ENCODE measurements around the gene FBXW12.

FBXW12 gene

DNA sequence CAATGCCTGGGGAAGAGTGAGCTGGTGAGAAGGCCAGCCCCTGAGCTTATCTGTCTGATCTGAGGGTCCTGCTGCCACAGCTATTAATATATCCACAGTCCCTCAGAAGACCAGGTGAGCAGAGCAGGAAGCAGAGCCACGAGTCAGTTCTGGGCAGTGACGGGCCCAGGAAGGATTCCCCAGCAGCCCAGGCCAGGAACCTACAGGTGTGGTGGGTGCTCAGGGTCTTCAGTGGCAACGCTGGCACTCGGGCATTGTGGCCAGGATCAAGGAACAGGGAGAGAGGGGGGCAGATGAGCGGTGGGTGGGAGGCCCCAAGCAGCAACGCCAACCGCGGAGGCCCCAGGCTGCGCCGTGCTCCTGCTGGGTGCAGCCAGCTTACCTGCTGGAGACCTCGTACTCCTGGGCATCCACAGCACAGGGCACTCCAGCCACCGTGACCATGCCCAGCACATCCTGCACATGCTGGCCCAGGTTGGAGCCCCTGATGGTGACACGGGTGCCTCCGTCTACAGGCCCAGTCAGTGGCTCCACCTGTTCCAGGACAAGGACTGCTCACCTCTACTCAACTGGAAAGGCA is 45.6 kb downstream of the FBXW12 start:
- no peak overlapping the region for H3K4me3 ChIP-seq (ENCODE audit: low read depth, low read length)
- POLR2A ChIA-PET: no interaction called here
- TF ChIP-seq, protein P1, sequence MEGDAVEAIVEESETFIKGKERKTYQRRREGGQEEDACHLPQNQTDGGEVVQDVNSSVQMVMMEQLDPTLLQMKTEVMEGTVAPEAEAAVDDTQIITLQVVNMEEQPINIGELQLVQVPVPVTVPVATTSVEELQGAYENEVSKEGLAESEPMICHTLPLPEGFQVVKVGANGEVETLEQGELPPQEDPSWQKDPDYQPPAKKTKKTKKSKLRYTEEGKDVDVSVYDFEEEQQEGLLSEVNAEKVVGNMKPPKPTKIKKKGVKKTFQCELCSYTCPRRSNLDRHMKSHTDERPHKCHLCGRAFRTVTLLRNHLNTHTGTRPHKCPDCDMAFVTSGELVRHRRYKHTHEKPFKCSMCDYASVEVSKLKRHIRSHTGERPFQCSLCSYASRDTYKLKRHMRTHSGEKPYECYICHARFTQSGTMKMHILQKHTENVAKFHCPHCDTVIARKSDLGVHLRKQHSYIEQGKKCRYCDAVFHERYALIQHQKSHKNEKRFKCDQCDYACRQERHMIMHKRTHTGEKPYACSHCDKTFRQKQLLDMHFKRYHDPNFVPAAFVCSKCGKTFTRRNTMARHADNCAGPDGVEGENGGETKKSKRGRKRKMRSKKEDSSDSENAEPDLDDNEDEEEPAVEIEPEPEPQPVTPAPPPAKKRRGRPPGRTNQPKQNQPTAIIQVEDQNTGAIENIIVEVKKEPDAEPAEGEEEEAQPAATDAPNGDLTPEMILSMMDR (IDR thresholded peaks at IDR 0.05; ENCODE audit: insufficient read depth, low read length, missing control alignments): no peak
- CTCF ChIA-PET: interaction anchor here (1.1 to 6.6 kb wide), 3 partner anchors 16 to 145 kb away, joined by 3 to 46 read pairs (median 16); no protein-coding TSS in a partner anchor
- no peak for DNase-seq (ENCODE audit: low read depth, low spot score)

DNA sequence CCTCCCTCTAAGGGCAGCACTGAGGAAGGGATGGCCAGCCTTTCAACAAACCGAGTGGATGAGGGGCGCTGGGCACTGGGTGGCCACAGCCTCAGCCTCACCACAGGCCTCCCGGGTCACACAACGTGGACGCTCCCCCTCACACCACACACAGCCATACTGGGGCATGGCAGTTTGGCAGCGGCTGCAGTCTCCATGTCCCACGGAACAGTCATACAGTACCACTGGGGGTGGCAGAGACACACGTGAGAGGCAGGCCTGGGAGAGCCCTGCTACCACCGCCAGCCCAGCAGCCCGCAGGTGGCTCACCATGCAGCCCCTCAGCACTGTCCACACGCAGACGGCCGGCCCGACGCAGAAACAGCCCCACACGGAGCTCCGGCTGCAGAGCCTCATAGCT is 46.1 kb downstream of the FBXW12 start:
- ChIA-PET CTCF (interaction anchor here (2.4 to 6.6 kb wide), 2 partner anchors 16 to 18 kb away, joined by 16 to 46 read pairs; no protein-coding TSS in a partner anchor), POLR2A (interaction anchor here (0.6 kb wide), 2 partner anchors 8 to 61 kb away, joined by 3 read pairs; no protein-coding TSS in a partner anchor)
- TF ChIP-seq, protein P1 (IDR thresholded peaks at IDR 0.05; ENCODE audit: insufficient read depth, low read length, missing control alignments): no peak
- no peak for DNase-seq (ENCODE audit: low read depth, low spot score)
- H3K4me3 ChIP-seq (ENCODE audit: low read depth, low read length): no peak overlapping the region

DNA sequence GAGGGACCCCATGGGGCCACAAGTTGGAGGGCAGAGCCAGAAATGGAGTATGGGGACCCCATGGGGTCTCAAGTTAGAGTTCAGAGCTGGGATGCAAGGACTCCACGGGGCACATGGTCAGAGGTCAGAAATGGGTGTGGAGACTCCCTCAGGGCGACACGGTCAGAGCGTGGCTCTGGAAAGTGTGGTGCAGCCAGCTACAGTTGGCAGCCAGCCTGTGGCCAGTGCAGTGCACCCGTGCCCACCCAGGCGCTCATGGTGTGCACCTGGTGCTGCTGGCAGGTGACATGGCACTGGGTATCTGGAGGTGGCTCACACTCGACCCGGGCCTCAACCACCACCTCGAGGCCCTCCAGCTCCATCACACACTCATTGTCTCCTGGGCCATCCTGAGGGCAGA is 46.6 kb downstream of the FBXW12 start:
- CTCF ChIA-PET: interaction anchor here (1.0 to 6.6 kb wide), 3 partner anchors 14 to 18 kb away, joined by 4 to 46 read pairs (median 16); no protein-coding TSS in a partner anchor

DNA sequence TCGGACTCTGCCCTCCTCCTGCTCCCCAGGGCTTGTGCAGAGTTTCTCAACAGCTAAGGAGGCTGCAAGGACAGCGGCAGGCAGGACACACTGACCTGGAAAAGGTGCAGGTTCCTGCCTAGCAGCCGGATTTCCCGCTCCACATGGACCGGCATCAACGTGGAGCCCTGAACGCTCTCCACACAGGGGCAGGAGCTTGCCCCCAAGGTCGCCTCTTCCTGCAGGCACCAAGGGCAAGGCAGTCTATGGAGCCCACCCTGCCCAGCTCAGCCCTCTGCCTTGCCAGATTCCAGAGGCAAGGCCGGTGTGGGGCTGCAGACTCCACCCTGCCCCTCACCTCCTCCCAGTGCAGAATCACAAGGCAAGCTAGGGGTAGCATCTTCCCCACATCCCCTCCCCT is 47.1 kb downstream of the FBXW12 start:
- ChIA-PET CTCF (interaction anchor here (1.0 to 6.6 kb wide), 3 partner anchors 13 to 17 kb away, joined by 4 to 46 read pairs (median 16); no protein-coding TSS in a partner anchor), POLR2A (no interaction called here)
- no peak for DNase-seq (ENCODE audit: low read depth, low spot score)
- H3K4me3 ChIP-seq (ENCODE audit: low read depth, low read length): no peak overlapping the region
- TF ChIP-seq, protein P1 (IDR thresholded peaks at IDR 0.05; ENCODE audit: insufficient read depth, low read length, missing control alignments): no peak

More for the DNA sequence above, 46.6 kb downstream of the FBXW12 start:
- DNase-seq (ENCODE audit: low read depth, low spot score): no peak
- TF ChIP-seq, protein P1 (IDR thresholded peaks at IDR 0.05; ENCODE audit: insufficient read depth, low read length, missing control alignments): no peak
- POLR2A ChIA-PET: interaction anchor here (0.6 kb wide), 2 partner anchors 8 to 62 kb away, joined by 3 read pairs; no protein-coding TSS in a partner anchor
- no peak overlapping the region for H3K4me3 ChIP-seq (ENCODE audit: low read depth, low read length)

DNA sequence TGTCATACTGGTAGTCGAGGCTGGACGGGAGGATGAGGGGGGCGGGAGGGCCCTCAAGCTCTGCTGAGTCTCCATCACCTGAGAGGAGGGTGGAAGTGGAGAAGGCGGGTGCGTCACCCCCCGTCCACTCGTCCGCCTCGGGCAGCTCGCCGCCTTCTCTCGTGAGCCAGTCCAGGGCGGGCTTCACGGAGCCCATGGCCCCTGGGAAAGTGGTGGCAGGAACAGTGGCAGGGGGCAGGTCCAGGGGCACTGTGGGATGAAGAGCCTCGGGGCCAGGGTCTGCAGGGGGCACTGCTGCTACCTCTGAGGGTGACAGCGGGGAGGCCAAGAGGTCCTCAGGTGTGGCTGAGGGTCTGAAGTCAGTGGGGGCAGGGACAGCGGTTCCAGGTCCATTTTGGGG is 47.6 kb downstream of the FBXW12 start:
- DNase-seq (ENCODE audit: low read depth, low spot score): no peak
- no peak overlapping the region for H3K4me3 ChIP-seq (ENCODE audit: low read depth, low read length)
- CTCF ChIA-PET: interaction anchor here (1.0 to 6.6 kb wide), 3 partner anchors 13 to 18 kb away, joined by 4 to 46 read pairs (median 16); no protein-coding TSS in a partner anchor
- POLR2A ChIA-PET: no interaction called here
- TF ChIP-seq, protein P1 (IDR thresholded peaks at IDR 0.05; ENCODE audit: insufficient read depth, low read length, missing control alignments): no peak

DNA sequence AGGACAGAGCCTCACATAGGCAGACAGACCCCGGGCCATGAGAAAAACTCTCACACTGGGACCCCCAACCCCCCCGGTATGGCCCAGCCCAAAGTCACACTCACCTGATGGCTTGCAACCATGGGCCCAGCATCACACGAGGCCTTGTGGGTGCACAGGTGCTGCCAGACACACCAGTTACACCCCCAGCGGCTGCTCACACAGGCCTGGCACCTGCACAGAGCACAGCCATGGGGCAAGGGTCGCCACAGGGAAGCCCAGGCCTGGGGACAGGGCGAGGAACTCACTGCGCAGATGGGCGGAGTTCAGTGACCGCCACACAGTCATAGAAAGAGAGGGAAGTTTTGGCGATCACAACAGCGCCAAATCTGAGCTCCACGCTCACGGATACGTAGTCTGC is 48.5 kb downstream of the FBXW12 start:
- ChIA-PET POLR2A (no interaction called here), CTCF (interaction anchor here (1.4 kb wide), 1 partner anchor 20 kb away, joined by 5 read pairs; no protein-coding TSS in a partner anchor)
- TF ChIP-seq, protein P1 (IDR thresholded peaks at IDR 0.05; ENCODE audit: insufficient read depth, low read length, missing control alignments): no peak
- H3K4me3 ChIP-seq (ENCODE audit: low read depth, low read length): no peak overlapping the region
- DNase-seq (ENCODE audit: low read depth, low spot score): no peak

All from AG04449 (cell line).